SK-N-MC (cell line): ENCODE data around the gene OLFML3.

Source experiments
- EZH2 ChIP-seq: fragments of 200-600 bp; sonication (generic); IDR thresholded peaks from one replicate; pipeline ENCODE4 v1.6.1; 2017; ENCODE audit warnings: antibody characterized with exemption
- FOXP2 ChIP-seq: optimal IDR thresholded peaks from 2 replicates; pipeline ENCODE3; 2011; ENCODE audit warnings: mild to moderate bottlenecking, moderate library complexity; ENCODE audit not compliant: insufficient read depth; ENCODE audit errors: extremely low read length, control extremely low read depth
- POLR2AphosphoS5 ChIP-seq: IDR thresholded peaks from 2 replicates; pipeline ENCODE4 v1.6.1; 2012; ENCODE audit warnings: mild to moderate bottlenecking, low read depth, low read length, borderline replicate concordance

DNA sequence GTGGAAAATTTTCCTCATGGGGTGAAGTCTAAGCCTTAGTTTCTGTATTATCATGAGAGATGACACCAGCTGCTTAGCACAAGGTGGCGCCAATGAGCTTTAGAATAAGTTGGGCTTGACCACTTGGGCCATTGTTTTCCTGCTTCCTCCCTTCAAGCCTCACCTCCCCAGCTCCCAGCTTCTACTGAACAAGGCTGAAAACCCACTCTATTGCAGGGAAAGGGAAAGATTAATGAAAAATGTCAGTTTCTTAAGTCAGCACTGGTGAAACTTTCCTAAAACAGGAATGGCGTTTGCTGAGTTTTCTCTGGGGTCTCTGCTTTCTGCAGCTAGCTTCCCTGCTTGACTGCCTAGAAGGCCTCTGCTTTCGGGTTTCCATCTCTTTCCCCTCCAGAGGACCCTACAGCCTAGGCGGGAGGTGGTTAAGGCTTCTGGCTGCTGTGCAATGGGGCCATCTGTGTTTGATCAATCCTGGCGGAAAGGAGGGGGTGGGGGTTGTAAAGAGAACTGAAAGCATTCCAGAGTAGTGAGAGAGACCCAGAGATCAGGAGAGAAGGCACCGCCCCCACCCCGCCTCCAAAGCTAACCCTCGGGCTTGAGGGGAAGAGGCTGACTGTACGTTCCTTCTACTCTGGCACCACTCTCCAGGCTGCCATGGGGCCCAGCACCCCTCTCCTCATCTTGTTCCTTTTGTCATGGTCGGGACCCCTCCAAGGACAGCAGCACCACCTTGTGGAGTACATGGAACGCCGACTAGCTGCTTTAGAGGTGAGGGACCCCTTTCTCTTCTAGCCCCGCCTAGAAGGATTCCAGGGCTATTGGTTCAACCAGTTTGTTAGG, at the start of gene OLFML3:
- TF ChIP-seq POLR2AphosphoS5 (peak; percentile 76), FOXP2 (peak; percentile 66), EZH2 (no peak)
